Measurements from ENCODE around the gene SH3BP1. TPM values are rescaled to one million over a fixed set of nuclear protein-coding genes. Genes with fewer than 3 reads are reported as not detected.

The SH3BP1 gene
- total and polyA plus RNA-seq, 2 of the 13 experiments (the other 11 are each of a cell fraction or from before 2014, with no cell fraction given) = 8.4 to 18.5 TPM

DNA sequence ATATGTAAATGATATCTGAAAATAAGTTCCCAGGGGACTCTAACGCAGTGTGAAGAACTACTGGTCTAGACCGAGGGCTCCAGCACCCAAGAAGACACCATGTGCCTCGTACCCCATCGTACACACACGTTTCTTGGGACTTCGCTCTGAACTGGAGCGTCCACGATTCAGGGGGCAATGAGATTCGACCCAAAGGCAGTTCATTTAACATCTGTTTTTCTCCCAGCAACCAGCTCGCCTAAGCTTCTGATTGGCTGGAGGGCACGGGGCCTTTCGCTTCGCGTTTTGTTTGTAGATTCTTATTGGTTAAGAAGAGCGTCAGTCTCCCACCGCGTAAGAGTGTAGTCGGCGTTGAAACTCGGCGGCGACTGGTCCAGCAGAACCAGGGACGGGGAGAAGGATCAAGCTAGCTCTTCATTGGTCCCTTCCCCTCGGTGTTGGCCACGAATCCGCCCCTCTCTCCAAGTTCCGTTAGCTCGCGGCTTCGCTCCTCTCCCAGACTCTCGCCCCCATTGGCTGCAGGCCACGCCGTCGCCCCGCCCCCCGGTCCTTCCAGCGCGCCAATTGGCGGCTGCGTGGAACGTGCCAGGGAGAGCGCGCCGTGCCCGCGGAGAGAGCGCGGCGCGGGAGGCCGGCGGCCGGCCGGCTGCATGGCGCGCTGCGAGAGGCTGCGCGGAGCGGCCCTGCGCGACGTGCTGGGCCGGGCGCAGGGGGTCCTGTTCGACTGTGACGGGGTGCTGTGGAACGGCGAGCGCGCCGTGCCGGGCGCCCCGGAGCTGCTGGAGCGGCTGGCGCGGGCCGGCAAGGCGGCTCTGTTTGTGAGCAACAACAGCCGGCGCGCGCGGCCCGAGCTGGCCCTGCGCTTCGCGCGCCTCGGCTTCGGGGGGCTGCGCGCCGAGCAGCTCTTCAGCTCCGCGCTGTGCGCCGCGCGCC is 18.9 kb downstream of the SH3BP1 start, which contains the start of gene PDXP (continued):
- TF ChIP-seq TOE1 (CRISPR knock-in tag; IDR thresholded peaks at IDR 0.05) (no peak), ZNF660 (CRISPR knock-in tag; IDR thresholded peaks at IDR 0.05; ENCODE audit: borderline replicate concordance, low read depth) (no peak), ZNF121 (CRISPR knock-in tag; IDR thresholded peaks at IDR 0.05) (no peak), HOXD1 (CRISPR knock-in tag; IDR thresholded peaks at IDR 0.05) (no peak), ZNF230 (CRISPR knock-in tag; IDR thresholded peaks at IDR 0.05) (no peak), SRSF4 (IDR thresholded peaks at IDR 0.05; ENCODE audit: low read depth, low read length, poor library complexity, severe bottlenecking) (no peak), ZNF670 (CRISPR knock-in tag; IDR thresholded peaks at IDR 0.05; ENCODE audit: borderline replicate concordance) (no peak), ZNF678 (CRISPR knock-in tag; IDR thresholded peaks at IDR 0.05) (no peak), RAD51 (IDR thresholded peaks at IDR 0.05; ENCODE audit: borderline replicate concordance) (no peak), GATA4 (IDR thresholded peaks at IDR 0.05; ENCODE audit: borderline replicate concordance, low read depth) (0 out of 2 replicates have a peak, but pooled peaks have one; percentile 0), ZNF496 (CRISPR knock-in tag; IDR thresholded peaks at IDR 0.05; ENCODE audit: insufficient replicate concordance) (no peak), CHD2 (IDR thresholded peaks at IDR 0.05; ENCODE audit: low read depth, low read length) (peak; percentile 67), ZNF12 (CRISPR knock-in tag; IDR thresholded peaks at IDR 0.05) (no peak), ZNF563 (CRISPR knock-in tag; IDR thresholded peaks at IDR 0.05) (no peak), ZNF710 (CRISPR knock-in tag; IDR thresholded peaks at IDR 0.05; ENCODE audit: borderline replicate concordance) (no peak; the same call in 1 of the 2 replicates), REPIN1 (CRISPR knock-in tag; IDR thresholded peaks at IDR 0.05; ENCODE audit: borderline replicate concordance, low read depth) (no peak), PPARG (CRISPR knock-in tag; conservative IDR thresholded peaks at IDR 0.05) (peak; percentile 9; the same call in 1 of the 2 replicates), TSC22D2 (CRISPR knock-in tag; IDR thresholded peaks at IDR 0.05; ENCODE audit: borderline replicate concordance) (0 out of 2 replicates have a peak, but pooled peaks have one; percentile 39), ELF4 (CRISPR knock-in tag; IDR thresholded peaks at IDR 0.05; ENCODE audit: borderline replicate concordance) (no peak), ESRRA (CRISPR knock-in tag; IDR thresholded peaks at IDR 0.05; ENCODE audit: low read depth) (no peak), ZNF558 (CRISPR knock-in tag; IDR thresholded peaks at IDR 0.05; ENCODE audit: borderline replicate concordance) (no peak; the same call in 1 of the 2 replicates)
- TF ChIP-seq, protein P1, sequence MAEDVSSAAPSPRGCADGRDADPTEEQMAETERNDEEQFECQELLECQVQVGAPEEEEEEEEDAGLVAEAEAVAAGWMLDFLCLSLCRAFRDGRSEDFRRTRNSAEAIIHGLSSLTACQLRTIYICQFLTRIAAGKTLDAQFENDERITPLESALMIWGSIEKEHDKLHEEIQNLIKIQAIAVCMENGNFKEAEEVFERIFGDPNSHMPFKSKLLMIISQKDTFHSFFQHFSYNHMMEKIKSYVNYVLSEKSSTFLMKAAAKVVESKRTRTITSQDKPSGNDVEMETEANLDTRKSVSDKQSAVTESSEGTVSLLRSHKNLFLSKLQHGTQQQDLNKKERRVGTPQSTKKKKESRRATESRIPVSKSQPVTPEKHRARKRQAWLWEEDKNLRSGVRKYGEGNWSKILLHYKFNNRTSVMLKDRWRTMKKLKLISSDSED (CRISPR knock-in tag; IDR thresholded peaks at IDR 0.05) = no peak
- TF ChIP-seq, protein P2, sequence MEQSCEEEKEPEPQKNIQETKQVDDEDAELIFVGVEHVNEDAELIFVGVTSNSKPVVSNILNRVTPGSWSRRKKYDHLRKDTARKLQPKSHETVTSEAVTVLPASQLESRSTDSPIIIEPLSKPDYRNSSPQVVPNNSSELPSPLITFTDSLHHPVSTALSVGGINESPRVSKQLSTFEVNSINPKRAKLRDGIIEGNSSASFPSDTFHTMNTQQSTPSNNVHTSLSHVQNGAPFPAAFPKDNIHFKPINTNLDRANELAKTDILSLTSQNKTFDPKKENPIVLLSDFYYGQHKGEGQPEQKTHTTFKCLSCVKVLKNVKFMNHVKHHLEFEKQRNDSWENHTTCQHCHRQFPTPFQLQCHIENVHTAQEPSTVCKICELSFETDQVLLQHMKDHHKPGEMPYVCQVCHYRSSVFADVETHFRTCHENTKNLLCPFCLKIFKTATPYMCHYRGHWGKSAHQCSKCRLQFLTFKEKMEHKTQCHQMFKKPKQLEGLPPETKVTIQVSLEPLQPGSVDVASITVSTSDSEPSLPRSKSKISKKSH (CRISPR knock-in tag; IDR thresholded peaks at IDR 0.05; ENCODE audit: borderline replicate concordance) = no peak
- TF ChIP-seq, protein P3, sequence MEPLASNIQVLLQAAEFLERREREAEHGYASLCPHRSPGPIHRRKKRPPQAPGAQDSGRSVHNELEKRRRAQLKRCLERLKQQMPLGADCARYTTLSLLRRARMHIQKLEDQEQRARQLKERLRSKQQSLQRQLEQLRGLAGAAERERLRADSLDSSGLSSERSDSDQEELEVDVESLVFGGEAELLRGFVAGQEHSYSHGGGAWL (CRISPR knock-in tag; IDR thresholded peaks at IDR 0.05) = 0 out of 2 replicates have a peak, but pooled peaks have one; percentile 62

Measured in HepG2 (cell line).